KG1 (cell line): ENCODE results near the gene GTF2H1.
"Not testable (repeated sequence)": the region's sequence is repeated elsewhere in the genome, so short reads cannot be mapped to it uniquely, and the experiment has no call there.

ENCODE experiments used
- DNase-seq: peaks from one replicate; lab custom pipeline; 2025; lab: John Stamatoyannopoulos, UW

Gene GTF2H1

DNA sequence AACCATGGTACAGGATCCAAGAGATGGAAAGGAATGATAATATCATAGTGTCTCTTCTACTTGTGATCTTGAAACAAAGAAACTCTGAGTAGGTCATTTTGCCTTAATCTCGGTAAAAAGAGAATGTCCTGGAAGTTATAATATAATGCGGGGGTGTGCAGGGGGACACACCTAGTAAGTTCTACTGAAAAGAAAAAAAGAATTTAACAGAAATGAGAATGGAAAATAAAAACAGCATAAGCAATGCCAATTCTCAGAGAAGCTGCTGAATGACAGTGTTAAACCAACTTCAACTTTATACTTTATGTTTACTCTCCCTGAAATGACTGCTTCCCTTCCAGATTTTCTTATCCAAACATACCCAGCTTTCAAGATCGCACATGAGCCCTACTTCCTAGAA lies 2.5 kb upstream of the GTF2H1 start:
- no peak for DNase-seq

DNA sequence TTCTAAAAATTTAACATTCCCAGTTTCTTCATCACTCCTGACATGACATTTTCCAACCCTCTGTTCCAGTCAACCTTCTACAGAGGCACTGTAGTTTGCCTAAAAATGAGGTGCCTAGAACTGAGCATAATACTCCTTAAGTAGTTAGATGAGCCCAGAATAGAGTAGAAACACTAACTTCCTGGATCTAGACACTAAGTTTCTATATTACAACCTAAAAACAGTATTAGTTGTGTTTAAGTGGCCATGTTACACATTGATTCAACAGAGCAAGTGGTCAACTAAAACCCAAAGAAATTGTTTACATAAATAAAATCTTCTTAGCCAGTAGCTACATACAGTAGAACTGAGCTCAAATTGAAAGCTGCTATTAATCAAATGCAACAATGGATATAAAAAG lies 1.8 kb upstream of the GTF2H1 start:
- DNase-seq: no peak

- peak; percentile 35 for DNase-seq
Observed at GRCh38 chr11:18321578-18321968, 794 bp upstream of the GTF2H1 start.

DNA sequence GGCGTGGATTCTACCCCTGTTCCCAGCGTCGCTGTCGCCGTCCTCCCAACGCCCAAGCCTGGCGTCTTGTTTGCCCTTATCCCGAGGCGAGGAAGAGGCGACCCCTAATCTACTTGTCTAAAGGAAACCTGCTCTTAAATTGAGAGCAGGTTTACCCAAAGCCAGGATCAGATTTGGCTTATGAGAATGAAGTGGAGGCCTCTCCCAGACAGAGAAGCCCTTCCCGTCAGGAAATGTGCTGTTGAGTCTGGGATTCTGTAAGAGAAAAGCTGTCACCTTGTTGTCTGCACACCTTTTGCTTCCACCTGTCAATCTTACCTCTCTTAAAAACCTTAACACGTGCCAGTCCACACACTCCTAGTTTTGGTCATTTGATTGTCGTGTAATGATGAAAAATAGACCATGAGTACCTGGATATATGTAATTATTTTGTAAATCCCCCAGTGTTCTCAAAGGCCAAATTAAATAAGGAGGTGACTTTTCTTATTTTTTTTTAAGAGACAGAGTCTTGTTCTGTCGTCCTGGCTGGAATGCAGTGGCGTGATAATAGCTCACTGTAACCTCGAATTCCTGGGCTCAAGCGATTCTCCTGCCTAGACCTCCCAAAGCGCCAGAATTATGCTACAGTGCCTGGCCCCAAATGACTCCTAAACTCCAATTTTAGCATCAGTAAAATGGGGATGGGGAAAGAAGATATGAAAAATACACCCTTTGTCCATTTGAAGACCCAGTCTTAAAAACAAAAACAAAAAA lies 627 bp downstream of the GTF2H1 start:
- DNase-seq: no peak

DNA sequence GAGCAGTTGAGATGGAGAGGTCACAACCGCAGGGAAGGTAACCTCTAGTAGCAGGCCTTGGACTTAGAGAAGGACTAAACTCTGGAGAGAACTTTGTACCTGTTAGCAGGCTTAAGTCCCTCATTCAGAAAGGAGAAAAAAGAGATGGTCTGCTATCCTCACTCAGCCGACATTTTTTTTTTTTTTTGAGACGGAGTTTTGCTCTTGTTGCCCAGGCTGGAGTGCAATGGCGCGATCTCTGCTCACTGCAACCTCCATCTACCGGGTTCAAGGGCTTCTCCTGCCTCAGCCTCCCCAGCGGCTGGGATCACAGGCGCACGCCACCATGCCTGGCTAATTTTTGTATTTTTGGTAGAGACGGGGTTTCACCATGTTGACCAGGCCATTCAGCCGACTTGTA lies 1.5 kb downstream of the GTF2H1 start:
- not testable (repeated sequence) for DNase-seq

DNA sequence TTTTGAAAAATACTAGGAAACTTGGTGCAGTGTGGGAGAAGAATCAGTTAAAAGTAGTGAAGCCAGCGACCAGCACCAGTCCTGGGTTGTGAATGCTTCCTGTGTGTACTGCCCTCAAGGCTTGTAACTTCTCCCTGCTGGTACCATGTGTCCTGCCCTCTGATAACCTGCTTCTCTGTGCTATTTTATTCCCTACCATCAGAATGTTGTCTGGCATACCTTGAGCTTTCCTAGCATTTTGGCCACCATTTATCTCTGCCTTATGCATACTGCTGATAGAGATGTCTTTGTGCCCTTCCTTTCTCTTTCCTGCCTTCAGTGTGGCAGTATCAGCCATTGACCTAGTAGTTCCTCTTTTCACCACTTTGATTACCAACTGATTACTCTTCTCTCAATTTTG lies 2.0 kb downstream of the GTF2H1 start:
- DNase-seq: no peak

DNA sequence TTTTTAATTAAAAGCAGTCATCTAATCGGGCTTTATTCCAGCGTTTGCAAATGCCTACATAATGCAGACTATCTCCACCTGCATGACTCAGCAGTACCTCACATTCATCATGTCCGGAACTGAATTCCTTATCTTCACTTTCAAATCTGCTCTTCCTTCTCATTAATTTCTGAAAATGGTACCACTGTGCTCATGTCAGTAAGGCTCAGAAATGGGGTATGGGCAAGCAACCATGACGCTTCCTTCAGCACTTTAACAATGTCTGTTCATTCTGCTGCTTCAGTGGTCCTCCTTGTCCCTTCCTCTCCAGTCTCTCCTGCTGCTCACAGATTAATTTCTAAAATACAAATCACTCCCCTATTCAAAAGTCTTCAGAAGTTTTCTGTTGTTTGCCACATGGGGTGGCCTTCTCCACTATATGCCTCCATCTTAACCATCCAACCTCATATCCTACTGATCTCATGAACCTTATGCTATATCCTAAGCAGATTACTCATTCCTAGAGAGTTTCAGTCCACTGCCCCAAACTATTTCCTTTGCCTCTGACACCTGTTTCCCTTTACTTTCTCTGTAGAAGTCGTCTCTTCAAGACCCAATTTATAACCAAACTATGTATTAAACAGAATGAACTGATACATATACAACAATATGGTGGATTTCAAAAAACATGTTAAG lies 7.0 kb downstream of the GTF2H1 start:
- no peak for DNase-seq

DNA sequence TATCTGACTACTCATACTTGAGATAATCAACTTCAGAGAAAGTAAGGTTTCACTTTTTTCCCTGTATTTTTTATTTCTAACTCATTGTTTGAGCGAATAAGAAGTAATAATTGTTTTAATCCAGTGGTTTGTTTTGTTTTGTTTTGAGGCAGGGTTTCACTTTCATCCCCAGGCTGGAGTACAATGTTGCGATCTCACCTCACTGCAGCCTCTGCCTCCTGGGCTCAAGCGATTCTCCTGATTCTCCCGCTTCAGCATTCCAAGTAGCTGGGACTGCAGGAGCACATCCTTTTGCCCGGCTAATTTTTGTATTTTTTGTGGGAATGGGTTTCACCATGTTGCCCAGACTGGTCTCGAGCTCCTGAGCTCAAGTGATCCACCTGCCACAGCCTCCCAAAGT lies 8.6 kb downstream of the GTF2H1 start:
- DNase-seq: no peak

DNA sequence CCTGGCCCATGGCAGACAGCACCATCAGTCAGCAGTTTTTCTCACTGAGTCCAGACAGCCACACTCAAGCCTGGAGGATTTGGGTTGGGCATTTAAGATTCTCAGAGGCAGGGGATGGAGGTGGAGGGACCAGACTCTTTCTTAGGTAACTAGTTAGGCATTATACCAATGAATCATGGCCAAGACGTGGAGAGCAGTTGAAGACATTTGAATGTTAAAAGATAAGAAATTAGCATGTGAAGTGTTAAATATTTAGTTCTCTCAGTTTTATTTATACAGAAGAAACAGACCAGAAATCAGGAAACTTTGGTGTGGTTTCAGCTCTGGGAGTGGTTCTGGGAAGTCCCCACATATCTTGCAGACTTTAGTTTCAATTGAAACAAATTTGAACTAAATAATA lies 9.9 kb downstream of the GTF2H1 start:
- DNase-seq: no peak

DNA sequence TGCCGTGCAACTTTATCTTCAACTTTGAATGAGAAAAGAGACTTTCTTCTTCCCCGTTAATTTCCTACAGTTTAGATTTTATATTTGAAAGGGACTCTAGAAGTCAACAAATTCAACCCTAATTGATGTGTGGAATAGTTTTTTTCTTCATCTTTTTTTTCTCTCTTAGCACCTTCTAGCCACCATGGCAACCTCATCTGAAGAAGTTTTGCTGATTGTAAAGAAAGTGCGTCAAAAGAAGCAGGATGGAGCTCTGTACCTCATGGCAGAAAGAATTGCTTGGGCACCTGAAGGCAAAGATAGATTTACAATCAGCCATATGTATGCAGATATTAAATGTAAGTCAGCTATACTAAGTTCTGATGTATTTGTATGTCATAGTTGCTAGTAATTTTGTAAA lies 10.5 kb downstream of the GTF2H1 start:
- DNase-seq: no peak

DNA sequence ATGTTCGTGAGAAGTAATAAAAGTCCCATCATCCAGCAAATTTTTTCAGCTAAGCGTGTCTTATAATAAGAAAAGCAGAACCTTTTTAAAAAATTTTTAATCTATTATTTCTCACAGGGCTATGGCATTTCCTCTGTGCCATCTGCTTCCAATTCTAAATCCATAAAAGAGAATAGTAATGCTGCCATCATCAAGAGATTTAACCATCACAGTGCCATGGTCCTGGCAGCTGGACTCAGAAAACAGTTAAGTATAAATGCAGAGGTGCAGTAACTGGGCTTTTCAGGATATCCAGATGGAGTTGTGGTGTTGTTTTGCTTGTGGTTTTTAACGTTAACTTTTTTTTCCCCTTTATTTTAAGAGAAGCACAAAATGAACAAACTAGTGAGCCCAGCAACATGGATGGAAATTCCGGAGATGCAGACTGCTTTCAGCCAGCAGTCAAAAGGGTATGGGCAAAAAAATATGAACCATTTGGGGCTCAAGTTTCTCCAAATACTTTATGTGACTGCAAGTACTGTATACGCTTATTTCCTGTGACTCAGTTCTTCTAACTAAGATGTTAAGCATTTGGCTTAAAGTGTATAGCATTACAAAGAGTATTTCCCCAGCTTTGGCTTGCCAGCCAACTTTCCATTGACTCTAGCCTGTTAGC lies 25.2 kb downstream of the GTF2H1 start:
- DNase-seq: no peak

- DNase-seq: no peak
Observed at GRCh38 chr11:18352581-18352980, 30.2 kb downstream of the GTF2H1 start.

GRCh38 chr11:18358646-18359045 lies 36.3 kb downstream of the GTF2H1 start:
- no peak for DNase-seq

- no peak for DNase-seq
Observed at GRCh38 chr11:18361154-18361553, 38.8 kb downstream of the GTF2H1 start.

DNA sequence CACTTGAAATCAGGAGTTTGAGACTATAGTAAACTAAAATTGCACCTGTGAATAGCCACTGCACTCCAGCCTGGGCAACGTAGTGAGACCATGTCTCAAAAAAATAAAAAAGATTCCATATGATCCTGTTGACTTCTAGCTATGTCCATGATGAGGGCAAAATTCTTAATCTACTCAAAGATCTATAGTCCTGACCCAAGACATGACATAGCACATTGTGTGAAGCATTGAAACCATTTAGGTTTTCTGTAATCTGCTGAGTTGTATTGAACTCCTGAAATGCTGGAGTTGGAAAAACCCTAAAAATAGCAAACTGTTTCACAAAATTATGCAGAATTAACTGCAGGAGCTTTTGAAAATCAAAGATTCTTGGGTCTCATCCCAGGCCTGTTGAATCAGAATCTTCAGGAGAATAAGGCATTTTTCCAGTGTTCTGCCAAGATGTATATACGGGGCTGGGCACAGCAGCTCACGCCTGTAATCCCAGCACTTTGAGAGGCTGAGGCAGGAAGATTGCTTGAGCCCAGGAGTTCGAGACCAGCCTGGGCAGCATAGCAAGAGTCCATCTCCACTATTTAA lies 42.2 kb downstream of the GTF2H1 start:
- no peak for DNase-seq

DNA sequence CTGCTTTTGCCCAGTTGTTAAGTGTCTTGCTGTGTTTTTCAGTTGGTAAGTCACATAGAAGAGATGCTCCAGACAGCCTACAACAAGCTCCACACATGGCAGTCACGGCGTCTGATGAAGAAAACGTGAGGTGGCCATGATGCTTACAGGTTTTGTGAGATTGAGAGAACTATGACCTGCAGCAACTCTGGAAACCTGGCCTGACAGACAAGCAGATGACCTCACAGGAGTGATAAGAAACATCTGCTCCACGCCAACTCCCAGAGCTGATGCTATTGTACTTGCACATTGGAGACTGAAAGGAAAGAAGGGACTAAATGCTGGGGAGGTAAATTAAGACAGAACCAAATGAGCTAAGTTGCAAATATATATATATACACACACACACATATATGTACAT lies 43.4 kb downstream of the GTF2H1 start:
- no peak for DNase-seq

- no peak for DNase-seq
Observed at GRCh38 chr11:18366286-18366685, 43.9 kb downstream of the GTF2H1 start.

DNA sequence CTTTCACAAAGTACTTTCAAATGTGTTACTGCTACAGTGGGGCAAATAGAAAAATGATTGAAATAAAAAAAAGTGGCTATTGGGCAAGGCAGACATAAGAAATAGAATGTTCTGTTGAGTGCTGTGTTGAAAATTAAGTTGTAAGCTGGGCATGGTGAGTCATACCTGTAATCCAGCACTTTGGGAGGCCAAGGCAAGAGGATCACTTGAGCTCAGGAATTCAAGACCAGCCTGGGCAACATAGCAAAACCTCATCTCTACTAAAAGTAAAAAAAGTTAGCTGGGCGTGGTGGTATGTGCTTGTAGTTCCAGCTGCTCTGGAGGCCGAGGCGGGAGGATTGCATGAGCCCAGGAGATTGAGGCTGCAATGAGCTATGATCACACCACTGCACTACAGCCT lies 45.1 kb downstream of the GTF2H1 start:
- no peak for DNase-seq

DNA sequence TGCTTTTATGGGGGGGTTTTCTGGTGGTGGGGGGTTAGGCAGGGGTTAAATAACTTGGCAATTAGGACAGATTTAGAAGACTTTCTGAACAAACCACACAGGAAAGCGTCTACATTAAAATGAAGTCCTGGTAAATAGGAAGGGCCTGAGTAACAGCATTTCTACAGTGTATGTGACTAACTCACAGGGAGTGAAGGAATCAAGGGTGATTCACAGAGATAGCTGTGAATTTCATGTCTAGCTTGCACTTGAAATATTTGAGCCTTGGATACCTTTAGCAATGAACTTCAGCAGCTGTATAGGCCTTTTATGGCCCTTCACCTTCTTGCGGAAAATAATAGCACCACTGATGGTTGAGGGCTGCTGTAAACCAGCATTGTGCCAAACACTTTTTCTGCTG lies 45.9 kb downstream of the GTF2H1 start:
- DNase-seq: no peak

DNA sequence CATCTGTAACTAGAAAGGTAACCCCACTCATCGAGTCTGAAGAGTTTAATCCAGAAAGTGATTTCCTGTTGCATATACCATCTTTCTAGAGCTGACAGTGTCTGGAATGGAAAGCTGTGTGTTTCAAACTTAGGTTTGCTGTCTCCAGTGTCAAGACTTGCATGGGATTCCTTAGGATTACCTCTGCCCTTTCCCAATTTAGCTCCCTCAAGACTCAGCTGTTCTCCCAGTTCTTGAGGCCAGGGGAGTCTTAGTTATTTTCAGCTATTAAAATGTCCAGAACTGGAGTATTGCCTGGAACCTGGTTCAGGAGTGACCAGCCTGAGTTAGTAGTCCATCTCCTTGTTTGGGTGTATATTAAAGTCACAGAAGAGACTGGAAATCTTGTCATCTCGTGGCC lies 47.0 kb downstream of the GTF2H1 start:
- DNase-seq: no peak

- DNase-seq: no peak
Observed at GRCh38 chr11:18371279-18371678, 48.9 kb downstream of the GTF2H1 start.

- DNase-seq: no peak
Observed at GRCh38 chr11:18372201-18372600, 49.8 kb downstream of the GTF2H1 start.

DNA sequence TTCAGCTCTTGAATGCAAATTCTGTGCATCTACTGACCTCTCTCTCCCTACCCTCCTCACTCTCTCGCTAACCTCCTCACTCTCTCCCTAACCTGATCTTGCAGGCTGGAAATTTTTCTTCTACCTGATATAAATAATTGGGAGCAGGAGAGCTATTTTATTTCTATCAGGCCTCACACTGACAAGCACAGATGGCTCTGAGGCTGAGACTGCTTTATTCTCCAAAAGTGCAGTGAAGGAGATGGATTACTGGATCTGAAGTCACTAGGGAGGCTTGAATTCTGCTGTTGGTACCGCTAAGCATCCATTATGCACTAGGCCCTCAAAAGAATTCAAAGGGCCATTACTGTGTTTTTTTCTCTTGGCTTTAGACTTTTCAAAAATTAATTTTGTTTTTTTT lies 52.6 kb downstream of the GTF2H1 start:
- no peak for DNase-seq
